ENCODE measurements around the gene SHROOM3.

GRCh38 chr4:76527666-76528065, 92.6 kb downstream of the SHROOM3 start:
- TF ChIP-seq POLR2AphosphoS5 (IDR thresholded peaks at IDR 0.05; ENCODE audit: low read depth) (no peak), EZH2 (IDR thresholded peaks at IDR 0.05; ENCODE audit: low read depth, unreplicated experiment) (no peak), CTCF (conservative IDR thresholded peaks at IDR 0.05; ENCODE audit: low read depth in 2 of 2) (no peak), ZNF331 (CRISPR knock-in tag; IDR thresholded peaks at IDR 0.05; ENCODE audit: low read depth) (no peak), EZH2phosphoT487 (IDR thresholded peaks at IDR 0.05; ENCODE audit: unreplicated experiment) (no peak)

Data from GM23338 (cell line).